ENCODE measurements around the gene KIF3B.

DNA sequence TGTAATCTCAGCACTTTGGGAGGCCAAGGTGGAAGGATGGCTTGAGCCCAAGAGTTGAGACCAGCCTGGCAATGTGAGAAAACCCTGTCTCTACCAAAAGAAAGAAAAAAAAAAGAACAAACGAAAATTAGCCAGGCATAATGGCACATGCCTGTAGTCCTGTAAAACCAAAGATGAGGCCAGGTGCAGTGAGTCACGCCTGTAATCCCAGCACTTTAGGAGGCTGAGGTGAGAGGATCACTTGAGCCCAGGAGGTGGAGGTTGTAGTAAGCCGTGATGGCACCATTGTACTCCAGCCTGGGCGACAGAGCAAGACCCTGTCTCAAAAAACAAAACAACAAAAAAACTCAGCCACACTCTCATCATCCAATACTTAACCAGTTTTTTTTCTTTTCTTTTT lies 32.5 kb upstream of the KIF3B start:
- TF ChIP-seq, protein P1, sequence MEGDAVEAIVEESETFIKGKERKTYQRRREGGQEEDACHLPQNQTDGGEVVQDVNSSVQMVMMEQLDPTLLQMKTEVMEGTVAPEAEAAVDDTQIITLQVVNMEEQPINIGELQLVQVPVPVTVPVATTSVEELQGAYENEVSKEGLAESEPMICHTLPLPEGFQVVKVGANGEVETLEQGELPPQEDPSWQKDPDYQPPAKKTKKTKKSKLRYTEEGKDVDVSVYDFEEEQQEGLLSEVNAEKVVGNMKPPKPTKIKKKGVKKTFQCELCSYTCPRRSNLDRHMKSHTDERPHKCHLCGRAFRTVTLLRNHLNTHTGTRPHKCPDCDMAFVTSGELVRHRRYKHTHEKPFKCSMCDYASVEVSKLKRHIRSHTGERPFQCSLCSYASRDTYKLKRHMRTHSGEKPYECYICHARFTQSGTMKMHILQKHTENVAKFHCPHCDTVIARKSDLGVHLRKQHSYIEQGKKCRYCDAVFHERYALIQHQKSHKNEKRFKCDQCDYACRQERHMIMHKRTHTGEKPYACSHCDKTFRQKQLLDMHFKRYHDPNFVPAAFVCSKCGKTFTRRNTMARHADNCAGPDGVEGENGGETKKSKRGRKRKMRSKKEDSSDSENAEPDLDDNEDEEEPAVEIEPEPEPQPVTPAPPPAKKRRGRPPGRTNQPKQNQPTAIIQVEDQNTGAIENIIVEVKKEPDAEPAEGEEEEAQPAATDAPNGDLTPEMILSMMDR (IDR thresholded peaks at IDR 0.05), result no peak
- no peak for TF ChIP-seq POLR2A (IDR thresholded peaks at IDR 0.05)
